T-cell (primary cell): ENCODE data around the gene CYP24A1. TPM values are rescaled to one million over a fixed set of nuclear protein-coding genes. Genes with fewer than 3 reads are reported as not detected.

ENCODE experiments used
- ATAC-seq, 4 experiments: fragments of 200-7000 bp in 3 of 4; fragments of 150-1000 bp in 1 of 4; cut with Tn5 transposase; replicated peaks in 1 of 4; 1 replicate in 3 of 4; 2 replicates in 1 of 4; pipeline ENCODE4 v1.10.0; 2021; ENCODE audit warnings: moderate library complexity in 3 of 4, mild to moderate bottlenecking in 2 of 4, moderate number of reproducible peaks in 1 of 4
- CTCF ChIA-PET, 2 donors: fragments of 300-600 bp; sonication (Branson Sonifier 250); formaldehyde crosslinking; loops; one replicate each; lab custom pipeline; 2022; ENCODE audit warnings: antibody characterized with exemption in 2 of 2; lab: Charles Lee
- POLR2A ChIA-PET, 2 donors: fragments of 300-600 bp; sonication (Branson Sonifier 250); formaldehyde crosslinking; loops; one replicate each; lab custom pipeline; 2022; ENCODE audit warnings: antibody characterized with exemption in 2 of 2; lab: Charles Lee
- DNase-seq, 35 experiments: peaks; one replicate each; pipeline versions ENCODE4 v3.0.0 to v3.0.0-alpha.2; 2013 to 2023
- H3K27ac ChIP-seq: one replicate; pipeline ENCODE4 v1.5.1; 2013; ENCODE audit warnings: low read length
- H3K27me3 ChIP-seq, 2 experiments: replicated peaks in 1 of 2; 1 replicate in 1 of 2; 2 replicates in 1 of 2; pipeline versions ENCODE4 v1.6.1 to v1.7.0; 2013; ENCODE audit warnings: low read length in 1 of 2, mixed read lengths in 1 of 2; ENCODE audit not compliant: control insufficient read depth in 2 of 2, insufficient read depth in 2 of 2; ENCODE audit errors: extremely low read depth in 1 of 2
- H3K36me3 ChIP-seq, 2 donors: 1 replicate in 1 of 2; 2 replicates in 1 of 2; pipeline versions ENCODE4 v1.6.1 to v1.7.0; 2013; ENCODE audit warnings: low read length in 1 of 2; ENCODE audit not compliant: control insufficient read depth in 2 of 2, insufficient read depth in 1 of 2; ENCODE audit errors: extremely low read depth in 1 of 2
- H3K4me1 ChIP-seq, 2 experiments: 1 replicate in 1 of 2; 2 replicates in 1 of 2; pipeline versions ENCODE4 v1.6.1 to v1.7.0; 2013; ENCODE audit warnings: low read length in 2 of 2, mixed read lengths in 1 of 2; ENCODE audit not compliant: insufficient read depth in 2 of 2, control insufficient read depth in 1 of 2; ENCODE audit errors: extremely low read depth in 1 of 2
- H3K4me3 ChIP-seq, 2 donors: 1 replicate in 1 of 2; 2 replicates in 1 of 2; pipeline versions ENCODE4 v1.5.1 to v1.7.0; 2013; ENCODE audit warnings: mild to moderate bottlenecking in 2 of 2, low read length in 1 of 2, moderate library complexity in 1 of 2; ENCODE audit not compliant: control insufficient read depth in 1 of 2; ENCODE audit errors: extremely low read depth in 1 of 2
- H3K9me3 ChIP-seq: 2 replicates; pipeline ENCODE4 v1.7.0; 2013
- H3K27ac Mint-ChIP-seq, 2 donors: one replicate each; pipeline ENCODE4 v1.8.0; 2020 to 2021; ENCODE audit warnings: mild to moderate bottlenecking in 2 of 2, mixed read lengths in 2 of 2
- H3K27me3 Mint-ChIP-seq, 2 donors: one replicate each; pipeline ENCODE4 v1.8.0; 2021 to 2022; ENCODE audit warnings: mixed read lengths in 2 of 2
- H3K36me3 Mint-ChIP-seq: one replicate; pipeline ENCODE4 v1.8.0; 2021; ENCODE audit warnings: mixed read lengths
- H3K4me1 Mint-ChIP-seq, 3 donors: one replicate each; pipeline ENCODE4 v1.8.0; 2020 to 2022; ENCODE audit warnings: mixed read lengths in 3 of 3, mild to moderate bottlenecking in 1 of 3
- H3K4me3 Mint-ChIP-seq, 3 donors: one replicate each; pipeline ENCODE4 v1.8.0; 2020 to 2022; ENCODE audit warnings: mild to moderate bottlenecking in 3 of 3, mixed read lengths in 3 of 3, moderate library complexity in 3 of 3
- H3K9me3 Mint-ChIP-seq, 3 donors: one replicate each; pipeline ENCODE4 v1.8.0; 2020 to 2022; ENCODE audit warnings: mixed read lengths in 3 of 3
- WGBS: methylation state at CpG from one replicate; pipeline ENCODE4 v1.1.5; 2013; ENCODE audit warnings: missing lambda C conversion rate; ENCODE audit not compliant: insufficient coverage; 5-methylcytosine and 5-hydroxymethylcytosine counted together
- total RNA-seq, 35 experiments: library from RNA in 6 of 35; stranded (reverse) in 6 of 35; fragments of 120-200 nt in 1 of 35; gene quantifications; one replicate each; pipeline versions ENCODE4 v1.2.1 to v1.2.4 and lab custom pipeline; 2013 to 2026

CYP24A1 gene
- total RNA-seq, 5 donors from 2014 or later (not counting 1 experiment from before 2014, with no cell fraction given), result 0.13 to 0.79 (median 0.42) TPM; not detected in 1

DNA sequence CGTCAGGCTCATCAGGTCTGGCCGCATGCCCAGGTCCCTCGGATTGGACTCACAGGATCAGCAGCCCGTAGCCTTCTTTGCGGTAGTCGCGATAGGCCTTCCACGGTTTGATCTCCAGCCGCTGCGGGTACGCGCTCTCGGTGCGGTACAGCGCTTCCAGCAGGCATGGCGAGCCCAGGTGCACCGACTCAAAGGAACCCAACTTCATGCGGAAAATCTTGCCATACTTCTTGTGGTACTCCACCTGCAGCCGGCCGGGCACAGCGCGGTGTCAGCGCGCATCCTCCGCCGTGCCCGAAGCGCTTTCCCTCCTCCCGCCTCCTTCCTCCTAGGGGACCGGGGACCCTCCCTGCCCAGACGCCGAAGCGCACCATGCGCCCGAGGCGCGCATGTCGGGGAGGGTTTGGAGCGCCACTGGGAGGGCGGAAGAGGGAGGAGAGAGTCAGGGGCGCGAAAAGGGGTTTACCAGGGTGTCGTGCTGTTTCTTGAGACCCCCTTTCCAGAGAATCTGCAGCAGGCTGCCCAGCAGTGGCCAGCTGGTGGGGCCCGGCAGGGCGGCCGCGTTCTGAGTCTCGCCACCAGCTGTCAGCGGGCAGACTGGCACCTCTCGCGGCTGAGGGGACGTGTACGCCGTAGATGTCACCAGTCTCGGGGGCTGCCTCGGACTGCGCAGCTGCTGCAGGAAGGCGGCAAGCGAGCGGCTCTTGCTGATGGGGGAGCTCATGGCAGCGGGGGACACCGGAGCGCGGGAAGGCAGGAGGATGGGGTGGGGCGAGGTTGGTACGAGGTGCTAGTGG lies 732 bp downstream of the CYP24A1 start:
- Histone ChIP-seq H3K4me1 (peaks cover 0 to 16% of the 10 kb centered on the region in 2 experiments), H3K9me3 (no peaks in the 10 kb centered on the region), H3K4me3 (no peak overlapping the region), H3K27ac (no peak overlapping the region), H3K27me3 (peaks cover 17 to 45% of the 10 kb centered on the region in 2 experiments), H3K36me3 (no peaks in the 10 kb centered on the region)
- Mint-ChIP-seq H3K27me3 (peaks cover 70 to 85% of the 10 kb centered on the region in 2 donors), H3K9me3 (no peaks in the 10 kb centered on the region), H3K4me3 (peak overlapping the region; percentile 17 to 68 (median 51)), H3K4me1 (peaks cover 21 to 22% (median 21%) of the 10 kb centered on the region in 3 donors), H3K36me3 (no peaks in the 10 kb centered on the region), H3K27ac (no peak overlapping the region)
- ChIA-PET CTCF (no interaction called here), POLR2A (no interaction called here)
- no peak for DNase-seq
- 3% methylated on average over 54 of the region's 66 CpGs for WGBS
- no peak for ATAC-seq

DNA sequence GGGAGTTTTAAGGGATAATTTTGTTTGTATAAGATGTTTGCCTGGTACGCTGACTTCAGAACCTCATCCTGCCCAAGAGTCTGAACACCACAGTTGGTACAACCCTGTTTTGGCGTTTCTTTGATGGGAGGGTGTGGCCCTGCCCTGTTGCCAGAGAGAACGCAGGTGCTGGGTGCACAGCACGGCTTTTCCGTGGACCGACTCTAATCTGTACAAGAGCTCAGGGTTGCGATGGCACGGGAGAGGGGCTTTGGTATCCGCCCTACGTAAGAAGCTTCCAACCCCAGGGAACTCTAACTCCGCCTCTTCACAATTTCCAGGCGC lies 1.3 kb downstream of the CYP24A1 start:
- no peak overlapping the region for H3K27ac Mint-ChIP-seq
- no peak overlapping the region for H3K27ac ChIP-seq
- ATAC-seq (no peak), DNase-seq (no peak)
- POLR2A ChIA-PET, result no interaction called here
- WGBS, result 15% methylated on average over 12 of the region's 12 CpGs
- H3K36me3 ChIP-seq, result no peaks in the 10 kb centered on the region
- H3K27me3 ChIP-seq, result peaks cover 17 to 50% of the 10 kb centered on the region in 2 experiments
- H3K9me3 Mint-ChIP-seq, result no peaks in the 10 kb centered on the region
- H3K4me1 Mint-ChIP-seq, result peaks cover 21 to 22% (median 21%) of the 10 kb centered on the region in 3 donors
- H3K9me3 ChIP-seq, result no peaks in the 10 kb centered on the region
- CTCF ChIA-PET, result no interaction called here
- peak overlapping the region; percentile 17 to 68 (median 28) for H3K4me3 Mint-ChIP-seq
- H3K36me3 Mint-ChIP-seq, result no peaks in the 10 kb centered on the region
- H3K4me3 ChIP-seq, result no peak overlapping the region
- H3K27me3 Mint-ChIP-seq, result peaks cover 74 to 87% of the 10 kb centered on the region in 2 donors
- peaks cover 0 to 16% of the 10 kb centered on the region in 2 experiments for H3K4me1 ChIP-seq

DNA sequence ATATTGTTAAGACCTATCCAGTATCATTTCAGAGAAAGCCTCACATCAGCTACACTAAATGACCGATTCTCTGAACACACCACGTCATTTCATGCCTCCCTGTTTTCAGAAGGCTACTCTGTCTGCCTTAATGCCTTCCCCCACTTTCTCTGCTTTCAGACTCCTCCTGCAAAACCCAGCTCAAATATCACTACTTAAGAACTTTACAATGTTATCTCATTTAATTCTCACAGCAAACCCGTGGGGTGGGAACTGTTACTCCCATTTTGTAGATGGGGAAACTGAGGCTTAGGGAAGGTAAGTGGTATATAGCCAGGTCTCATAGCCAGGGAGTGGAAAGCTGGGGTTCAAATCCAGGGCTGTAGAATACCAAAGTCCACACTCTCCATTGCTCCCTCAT lies 2.8 kb downstream of the CYP24A1 start:
- peaks cover 17 to 54% of the 10 kb centered on the region in 2 experiments for H3K27me3 ChIP-seq
- ChIA-PET POLR2A (no interaction called here), CTCF (no interaction called here)
- peaks cover 0 to 16% of the 10 kb centered on the region in 2 experiments for H3K4me1 ChIP-seq
- H3K9me3 ChIP-seq, result no peaks in the 10 kb centered on the region
- no peak for ATAC-seq
- no peaks in the 10 kb centered on the region for H3K36me3 ChIP-seq
- H3K27ac Mint-ChIP-seq, result no peak overlapping the region
- H3K27me3 Mint-ChIP-seq, result peaks cover 76 to 89% of the 10 kb centered on the region in 2 donors
- H3K4me3 Mint-ChIP-seq, result no peak overlapping the region
- no peak overlapping the region for H3K4me3 ChIP-seq
- peaks cover 21 to 22% (median 21%) of the 10 kb centered on the region in 3 donors for H3K4me1 Mint-ChIP-seq
- no peak overlapping the region for H3K27ac ChIP-seq
- no peaks in the 10 kb centered on the region for H3K36me3 Mint-ChIP-seq
- no peak for DNase-seq
- WGBS, result 77% methylated on average over 2 of the region's 3 CpGs
- H3K9me3 Mint-ChIP-seq, result no peaks in the 10 kb centered on the region

DNA sequence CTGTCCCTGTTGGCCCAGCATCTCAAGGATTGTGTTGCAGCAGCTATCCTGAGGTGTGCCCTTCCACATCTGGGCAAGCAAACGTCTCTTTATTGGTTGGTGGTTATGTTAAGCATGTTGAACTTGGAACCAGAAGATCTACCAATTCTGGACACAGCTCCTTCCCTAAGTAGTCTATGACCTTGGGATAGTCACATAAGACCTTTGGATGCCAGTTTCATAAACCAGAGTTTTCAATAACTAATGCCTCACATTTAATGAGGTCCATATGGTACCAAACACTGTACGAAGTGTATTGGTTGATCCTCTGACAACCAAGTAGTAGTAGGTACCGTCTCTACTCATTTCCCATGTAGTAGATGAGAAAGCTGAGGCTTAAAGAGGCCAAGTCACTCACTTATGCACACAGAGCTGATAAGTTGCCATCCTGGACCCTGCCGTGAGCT lies 3.7 kb downstream of the CYP24A1 start:
- Histone ChIP-seq H3K27me3 (peaks cover 13 to 55% of the 10 kb centered on the region in 2 experiments), H3K9me3 (no peaks in the 10 kb centered on the region), H3K4me3 (no peak overlapping the region), H3K27ac (no peak overlapping the region), H3K36me3 (no peaks in the 10 kb centered on the region), H3K4me1 (peaks cover 0 to 16% of the 10 kb centered on the region in 2 experiments)
- H3K4me1 Mint-ChIP-seq, result peaks cover 21 to 22% (median 21%) of the 10 kb centered on the region in 3 donors
- DNase-seq (no peak), ATAC-seq (no peak)
- POLR2A ChIA-PET, result interaction anchor here in 1 of 2 donors (0.5 kb wide), 1 partner anchor 585 kb away, joined by 3 read pairs; no protein-coding TSS in a partner anchor
- no peaks in the 10 kb centered on the region for H3K36me3 Mint-ChIP-seq
- no CpG with 5 or more reads among the region's 4 CpGs for WGBS
- no peaks in the 10 kb centered on the region for H3K9me3 Mint-ChIP-seq
- peaks cover 75 to 88% of the 10 kb centered on the region in 2 donors for H3K27me3 Mint-ChIP-seq
- H3K27ac Mint-ChIP-seq, result no peak overlapping the region
- no peak overlapping the region for H3K4me3 Mint-ChIP-seq
- CTCF ChIA-PET, result interaction anchor here in 1 of 2 donors (0.7 to 1.0 kb wide), 2 partner anchors 11 to 63 kb away, joined by 3 to 5 read pairs; no protein-coding TSS in a partner anchor

DNA sequence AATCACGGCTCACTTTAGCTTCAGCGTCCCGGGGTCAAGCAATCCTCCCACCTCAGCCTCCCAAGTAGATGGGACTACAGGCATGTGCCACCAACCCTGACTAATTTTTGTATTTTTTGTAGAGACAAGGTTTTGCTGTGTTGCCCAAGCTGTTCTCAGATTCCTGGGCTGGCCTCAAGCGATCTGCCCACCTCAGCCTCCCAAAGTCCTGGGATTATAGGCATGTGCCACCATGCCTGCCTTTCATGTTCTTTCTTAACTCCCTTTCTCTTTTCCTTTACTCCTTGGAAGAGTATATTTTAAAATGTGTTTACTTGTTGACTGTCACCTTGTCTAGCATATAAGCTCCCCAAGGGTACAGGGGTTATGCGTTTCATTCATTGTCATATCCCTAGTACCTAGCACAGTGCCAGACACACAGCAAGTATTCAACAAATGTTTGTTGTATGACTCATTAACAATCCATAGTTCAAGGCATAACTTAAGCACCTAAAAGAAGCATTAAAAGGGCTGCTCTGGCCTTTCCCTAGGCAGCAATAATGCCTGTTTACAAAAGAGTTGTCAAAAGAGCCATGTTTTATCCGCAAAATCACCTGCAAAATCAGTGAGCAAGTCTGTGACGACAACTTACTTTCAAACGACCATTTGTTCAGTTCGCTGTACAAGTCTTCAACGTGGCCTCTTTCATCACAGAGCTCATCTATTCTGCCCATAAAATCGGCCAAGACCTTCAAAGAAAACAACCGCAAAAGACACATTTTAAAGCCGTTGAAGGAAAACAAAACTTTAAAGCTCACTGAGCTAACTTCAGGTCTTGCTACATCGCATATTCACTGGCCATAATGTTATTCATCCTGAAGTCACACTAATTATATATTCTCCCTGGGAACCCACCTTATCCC lies 4.6 kb downstream of the CYP24A1 start:
- Histone ChIP-seq H3K27ac (no peak overlapping the region), H3K27me3 (peaks cover 13 to 52% of the 10 kb centered on the region in 2 experiments), H3K4me1 (peaks cover 0 to 11% of the 10 kb centered on the region in 2 experiments), H3K4me3 (no peak overlapping the region), H3K36me3 (no peaks in the 10 kb centered on the region), H3K9me3 (no peaks in the 10 kb centered on the region)
- Mint-ChIP-seq H3K4me1 (peaks cover 13 to 14% (median 14%) of the 10 kb centered on the region in 3 donors), H3K36me3 (no peaks in the 10 kb centered on the region), H3K9me3 (no peaks in the 10 kb centered on the region), H3K4me3 (no peak overlapping the region), H3K27ac (no peak overlapping the region), H3K27me3 (peaks cover 67 to 85% of the 10 kb centered on the region in 2 donors)
- ATAC-seq (no peak), DNase-seq (no peak)
- 60% methylated on average over 9 of the region's 14 CpGs for WGBS
- ChIA-PET POLR2A (interaction anchor here in 1 of 2 donors (0.5 to 0.6 kb wide), 2 partner anchors 71 to 584 kb away, joined by 3 to 5 read pairs; no protein-coding TSS in a partner anchor), CTCF (interaction anchor here in 1 of 2 donors (0.7 to 1.0 kb wide), 2 partner anchors 10 to 63 kb away, joined by 3 to 5 read pairs; no protein-coding TSS in a partner anchor)
